Ureter (tissue), 1 donor: ENCODE measurements around the gene CBLN2. TPM values are rescaled to one million over a fixed set of nuclear protein-coding genes. Genes with fewer than 3 reads are reported as not detected.

Experiments used
- DNase-seq: peaks from one replicate; pipeline ENCODE4 v3.0.0-alpha.2; 2020; ENCODE audit warnings: low spot score
- total RNA-seq: library from RNA; stranded (reverse); gene quantifications from one replicate; pipeline ENCODE4 v1.2.4, GENCODE V29; 2023
- donor health status: DM: yes; HTN: yes; CAD: no.

Gene CBLN2
- total RNA-seq: not detected

GRCh38 chr18:72544092-72544886, at the start of gene CBLN2:
Gene CBLN2 (minus strand): TSS chr18:72544342. CDS start chr18:72542160, 2,182 bp downstream.
- DNase-seq: no peak

- no peak for DNase-seq
Observed at GRCh38 chr18:72588360-72588759, 44.2 kb upstream of the CBLN2 start.

GRCh38 chr18:72584787-72585186, 40.6 kb upstream of the CBLN2 start:
- DNase-seq: no peak

GRCh38 chr18:72581976-72582375, 37.8 kb upstream of the CBLN2 start:
- DNase-seq: no peak

- DNase-seq: no peak
Observed at GRCh38 chr18:72572896-72573295, 28.8 kb upstream of the CBLN2 start.

GRCh38 chr18:72566290-72566689, 22.1 kb upstream of the CBLN2 start:
- no peak for DNase-seq

GRCh38 chr18:72555968-72556367, 11.8 kb upstream of the CBLN2 start:
- no peak for DNase-seq

GRCh38 chr18:72555101-72555500, 11.0 kb upstream of the CBLN2 start:
- no peak for DNase-seq

- DNase-seq: no peak
Observed at GRCh38 chr18:72543357-72544055, 636 bp downstream of the CBLN2 start.

- DNase-seq: no peak
Observed at GRCh38 chr18:72542984-72543356, 1.2 kb downstream of the CBLN2 start.

GRCh38 chr18:72542342-72542741, 1.8 kb downstream of the CBLN2 start:
- no peak for DNase-seq

- DNase-seq: no peak
Observed at GRCh38 chr18:72541871-72542332, 2.2 kb downstream of the CBLN2 start.

GRCh38 chr18:72539901-72540300, 4.2 kb downstream of the CBLN2 start:
- no peak for DNase-seq

- DNase-seq: no peak
Observed at GRCh38 chr18:72530622-72531021, 13.5 kb downstream of the CBLN2 start.

GRCh38 chr18:72504866-72505265, 39.3 kb downstream of the CBLN2 start:
- no peak for DNase-seq

- DNase-seq: no peak
Observed at GRCh38 chr18:72502671-72503431, 41.3 kb downstream of the CBLN2 start.

GRCh38 chr18:72492497-72492896, 51.6 kb downstream of the CBLN2 start:
- DNase-seq: no peak
